GM13977 (cell line): ENCODE measurements around the gene TRAF2.
"Not testable (repeated sequence)": the region's sequence is repeated elsewhere in the genome, so short reads cannot be mapped to it uniquely, and the experiment has no call there.

Experiments used
- DNase-seq: peaks from one replicate; pipeline ENCODE4 v3.0.0; 2012; ENCODE audit warnings: low spot score
- in situ Hi-C: fragments of 300-500 bp; cut with MboI; formaldehyde crosslinking; loops from one replicate; pipeline ENCODE4 v1.12.0; 2022; ENCODE audit warnings: low sequenced_read_pairs, low pct_unique_long_range_greater_than_20kb, mixed read lengths, inconsistent platforms; ENCODE audit not compliant: unreplicated experiment
- TF ChIP-seq, protein P1 (sequence below): IDR thresholded peaks from 2 replicates; pipeline ENCODE4 v1.5.1; 2012; ENCODE audit warnings: mild to moderate bottlenecking, control low read depth; ENCODE audit not compliant: insufficient read depth; ENCODE audit errors: extremely low read depth, missing control alignments

Gene TRAF2

GRCh38 chr9:136880651-136881050, 5.7 kb upstream of the TRAF2 start:
- in situ Hi-C loops: no loop called here
- TF ChIP-seq, protein P1, sequence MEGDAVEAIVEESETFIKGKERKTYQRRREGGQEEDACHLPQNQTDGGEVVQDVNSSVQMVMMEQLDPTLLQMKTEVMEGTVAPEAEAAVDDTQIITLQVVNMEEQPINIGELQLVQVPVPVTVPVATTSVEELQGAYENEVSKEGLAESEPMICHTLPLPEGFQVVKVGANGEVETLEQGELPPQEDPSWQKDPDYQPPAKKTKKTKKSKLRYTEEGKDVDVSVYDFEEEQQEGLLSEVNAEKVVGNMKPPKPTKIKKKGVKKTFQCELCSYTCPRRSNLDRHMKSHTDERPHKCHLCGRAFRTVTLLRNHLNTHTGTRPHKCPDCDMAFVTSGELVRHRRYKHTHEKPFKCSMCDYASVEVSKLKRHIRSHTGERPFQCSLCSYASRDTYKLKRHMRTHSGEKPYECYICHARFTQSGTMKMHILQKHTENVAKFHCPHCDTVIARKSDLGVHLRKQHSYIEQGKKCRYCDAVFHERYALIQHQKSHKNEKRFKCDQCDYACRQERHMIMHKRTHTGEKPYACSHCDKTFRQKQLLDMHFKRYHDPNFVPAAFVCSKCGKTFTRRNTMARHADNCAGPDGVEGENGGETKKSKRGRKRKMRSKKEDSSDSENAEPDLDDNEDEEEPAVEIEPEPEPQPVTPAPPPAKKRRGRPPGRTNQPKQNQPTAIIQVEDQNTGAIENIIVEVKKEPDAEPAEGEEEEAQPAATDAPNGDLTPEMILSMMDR: no peak
- DNase-seq: peak; percentile 59

- TF ChIP-seq, protein P1: no peak
- in situ Hi-C loops: no loop called here
- peak; percentile 64 for DNase-seq
Observed at GRCh38 chr9:136881691-136882108, 4.6 kb upstream of the TRAF2 start.

DNA sequence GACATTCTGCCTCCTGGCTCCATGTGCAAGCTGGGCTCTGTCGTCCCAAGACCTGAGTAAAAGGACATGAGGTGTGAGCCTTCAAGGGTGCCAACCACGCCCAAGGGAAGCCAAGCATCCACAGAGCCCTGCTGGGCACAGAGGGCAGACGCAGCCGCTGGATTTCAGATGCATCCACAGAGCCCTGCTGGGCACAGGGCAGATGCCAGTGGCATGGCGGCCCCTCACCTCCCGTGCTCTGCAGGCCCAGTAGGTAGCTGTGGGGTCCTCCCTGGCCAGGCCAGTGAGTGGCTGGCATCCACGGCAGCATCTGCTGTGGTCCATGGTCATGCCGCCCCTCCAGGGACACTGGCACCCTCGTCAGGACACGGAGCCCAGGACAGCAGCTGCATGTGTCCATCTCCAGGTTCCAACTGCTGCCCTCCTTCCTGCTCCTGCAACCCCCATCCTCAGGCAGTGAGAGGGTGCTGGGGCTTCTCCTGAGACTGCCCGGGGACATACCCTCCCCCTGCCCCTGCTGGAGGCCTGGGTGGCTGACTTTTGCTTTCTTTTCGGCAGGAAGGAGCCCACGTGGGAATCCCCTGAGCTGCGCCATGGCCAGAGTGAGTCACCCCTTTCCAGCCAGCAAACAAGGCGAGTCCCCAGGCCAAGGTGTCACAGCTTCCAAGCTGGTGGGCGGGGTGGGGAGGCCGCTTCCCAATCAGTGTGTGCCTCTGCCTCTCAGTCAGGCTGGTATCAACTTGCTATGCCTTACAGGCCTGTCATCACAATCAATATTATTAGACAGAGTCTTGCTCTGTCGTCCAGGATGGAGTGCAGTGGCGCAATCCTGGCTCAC, 4.0 kb upstream of the TRAF2 start:
- DNase-seq: peak; percentile 88
- in situ Hi-C loops: no loop called here
- TF ChIP-seq, protein P1: no peak

DNA sequence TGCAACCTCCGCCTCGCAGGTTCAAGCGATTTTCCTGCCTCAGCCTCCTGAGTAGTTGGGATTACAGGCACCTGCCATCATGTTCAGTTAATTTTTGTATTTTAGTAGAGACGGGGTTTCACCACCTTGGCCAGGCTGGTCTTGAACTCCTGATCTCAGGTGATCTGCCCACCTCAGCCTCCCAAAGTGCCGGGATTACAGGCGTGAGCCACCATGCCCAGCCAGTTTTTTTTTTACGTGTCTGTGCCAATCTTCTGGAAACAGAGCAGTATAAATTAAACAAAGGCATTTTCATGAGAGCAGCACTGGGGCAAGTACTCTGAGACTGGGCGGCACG, 3.4 kb upstream of the TRAF2 start:
- in situ Hi-C loops, DNase-seq: not testable (repeated sequence)

DNA sequence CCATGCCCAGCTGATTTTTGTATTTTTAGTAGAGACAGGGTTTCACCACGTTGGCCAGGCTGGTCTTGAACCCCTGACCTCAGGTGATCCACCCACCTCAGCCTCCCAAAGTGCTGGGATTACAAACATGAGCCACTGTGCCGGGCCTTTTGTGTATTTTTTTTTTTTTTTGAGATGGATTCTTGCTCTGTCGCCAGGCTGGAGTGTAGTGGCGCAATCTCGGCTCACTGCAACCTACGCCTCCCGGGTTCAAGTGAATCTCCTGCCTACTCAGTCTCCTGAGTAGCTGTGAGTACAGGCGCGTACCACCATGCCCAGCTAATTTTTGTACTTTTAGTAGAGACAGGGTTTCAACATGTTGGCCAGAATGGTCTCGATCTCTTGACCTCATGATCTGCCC, 2.6 kb upstream of the TRAF2 start:
- DNase-seq: not testable (repeated sequence)

DNA sequence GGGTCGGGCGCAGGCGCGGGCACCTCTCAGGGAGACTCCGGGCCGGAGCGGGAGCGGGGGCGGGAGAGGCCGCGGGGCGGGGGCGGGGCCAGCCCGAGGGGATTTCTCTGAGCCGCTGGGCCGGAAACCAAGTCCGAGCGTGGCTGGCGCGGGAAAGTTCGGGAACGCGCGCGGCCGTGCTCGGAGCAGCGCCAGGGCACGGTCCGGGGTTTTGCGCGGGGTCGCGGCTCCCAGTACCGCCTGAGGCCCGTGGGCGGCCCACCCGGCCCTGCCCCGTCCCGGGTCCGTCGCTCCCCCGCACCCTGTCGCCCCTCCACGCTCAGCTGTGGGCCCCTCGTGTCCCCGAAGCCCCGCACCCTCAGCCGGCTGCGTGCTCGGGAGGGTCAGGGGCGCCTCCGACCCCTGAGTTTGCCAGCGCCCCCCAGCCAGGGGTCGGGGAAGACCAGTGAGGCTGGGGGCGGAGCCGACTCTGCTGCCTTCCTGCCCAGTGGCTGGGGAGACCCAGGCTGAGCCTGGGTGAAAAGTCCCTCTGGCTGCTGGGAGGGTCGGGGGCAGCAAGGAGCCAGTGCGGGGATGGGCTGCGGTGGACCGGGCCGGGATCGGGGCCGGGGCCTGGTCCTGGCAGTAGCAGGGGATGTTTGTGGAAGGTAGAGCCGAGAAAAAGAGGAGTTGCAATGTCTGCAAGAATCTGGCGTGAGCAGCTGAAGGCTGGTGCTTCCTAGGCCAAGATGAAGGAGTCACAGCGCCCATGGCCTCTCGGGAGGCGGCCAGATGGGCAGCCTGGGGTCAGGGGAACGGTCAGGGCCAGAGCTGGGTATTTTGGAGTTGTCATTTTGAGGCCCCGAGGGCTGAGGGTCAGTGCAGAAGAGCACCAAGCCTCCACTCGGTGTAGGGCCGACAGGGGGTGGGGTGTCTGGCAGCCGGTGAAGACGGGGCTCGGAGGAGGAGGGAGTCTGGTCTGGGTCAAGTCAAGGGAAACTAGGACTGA, 588 bp downstream of the TRAF2 start:
- TF ChIP-seq, protein P1: no peak
- in situ Hi-C loops: no loop called here
- peak; percentile 68 for DNase-seq

More for the DNA sequence above, 2.6 kb upstream of the TRAF2 start:
- in situ Hi-C loops: not testable (repeated sequence)

DNA sequence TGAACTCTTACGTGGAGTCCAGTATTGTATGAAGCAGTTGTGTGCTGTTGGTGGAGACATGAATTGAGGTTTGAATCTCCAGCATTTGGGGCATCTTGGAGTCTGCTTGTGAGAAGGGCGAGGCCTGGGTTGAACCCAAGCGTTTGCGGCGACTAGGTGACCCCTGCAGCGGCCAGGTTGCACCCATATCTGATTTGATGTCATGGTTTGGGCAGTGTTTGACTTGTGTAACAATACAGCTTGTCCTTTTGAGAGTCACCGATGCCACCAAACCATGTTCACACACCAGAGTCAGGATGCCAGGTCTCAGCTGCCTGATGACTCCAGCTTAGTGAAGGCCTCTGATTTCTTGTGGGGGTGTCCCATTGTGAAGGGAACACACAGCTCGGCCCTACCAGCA, 2.1 kb downstream of the TRAF2 start:
- TF ChIP-seq, protein P1: no peak
- in situ Hi-C loops: no loop called here
- no peak for DNase-seq
